ENCODE results near the gene WDR49.
A peak's percentile ranks its signal among the peaks of the same experiment; 100 is the strongest.
"Not testable (repeated sequence)": the region's sequence is repeated elsewhere in the genome, so short reads cannot be mapped to it uniquely, and the experiment has no call there.

WDR49 gene

DNA sequence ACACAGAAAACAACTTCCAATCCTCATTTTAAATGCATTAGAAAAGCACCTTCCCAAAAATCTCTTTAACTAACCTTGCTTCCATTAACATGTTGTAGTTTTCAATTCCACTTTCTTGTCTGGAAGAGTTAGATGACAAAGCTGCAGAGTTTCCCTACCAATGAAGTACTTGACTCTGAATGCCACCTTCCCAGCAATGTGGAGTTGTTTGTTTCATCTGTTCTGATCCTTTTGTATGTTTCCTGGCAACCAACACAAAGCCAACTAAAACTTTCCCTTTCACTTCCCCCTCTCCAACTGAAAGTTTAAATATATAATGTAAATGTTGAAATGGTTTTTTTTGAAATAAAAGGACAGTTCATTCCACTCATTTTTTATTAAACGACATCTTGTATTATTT, at the start of gene WDR49:
Gene WDR49, minus strand, starts transcription at position 183 of the 400 bp plus-strand sequence. CDS start 517 bp downstream, outside the sequence.
- DNase-seq, result peak in 1 of 2 experiments; percentile 9

- no peak for DNase-seq
Measured at GRCh38 chr3:167700926-167701325, 47.2 kb upstream of the WDR49 start.

- DNase-seq, result no peak
Measured at GRCh38 chr3:167700046-167700445, 46.3 kb upstream of the WDR49 start.

- DNase-seq, result no peak
Measured at GRCh38 chr3:167694121-167694520, 40.4 kb upstream of the WDR49 start.

DNA sequence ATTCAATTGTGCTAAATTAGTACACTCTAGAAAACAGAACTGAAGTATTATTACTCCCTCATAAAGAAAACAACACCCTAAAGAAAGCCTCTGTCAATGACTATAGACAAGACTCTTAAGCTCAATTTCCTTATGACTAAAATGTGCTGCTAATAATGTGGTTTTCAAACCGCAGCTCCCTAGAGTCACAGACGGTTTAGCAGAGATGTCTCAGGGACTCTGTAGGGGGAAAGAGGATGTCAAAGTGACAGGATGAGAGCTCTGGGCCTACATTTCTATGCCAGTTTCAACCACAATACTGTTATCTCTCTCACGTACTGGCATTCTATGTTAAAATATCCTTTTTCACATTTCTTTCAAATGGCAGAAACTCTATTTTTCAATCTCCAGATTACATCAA, 37.6 kb upstream of the WDR49 start:
- no peak for DNase-seq

GRCh38 chr3:167684388-167684993, 30.7 kb upstream of the WDR49 start:
- DNase-seq, result peak; percentile 79 to 81

DNA sequence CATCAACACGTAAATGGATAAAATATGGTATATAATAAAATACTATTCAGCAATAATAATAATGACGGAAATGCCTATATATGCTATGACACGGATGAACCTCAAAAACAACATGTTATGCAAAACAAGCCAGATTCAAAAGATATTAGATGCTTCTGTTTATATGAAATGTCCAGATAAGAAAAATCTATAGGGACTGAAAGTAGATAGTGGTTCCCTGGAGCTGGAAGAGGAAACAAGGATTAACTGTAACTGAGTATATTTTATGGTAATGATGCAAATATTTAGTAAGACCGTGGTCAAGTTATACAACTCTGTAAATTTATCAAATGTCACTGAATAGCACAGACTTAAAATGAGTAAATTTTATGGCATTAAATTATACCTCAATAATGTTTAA, 25.8 kb upstream of the WDR49 start:
- no peak for DNase-seq

DNA sequence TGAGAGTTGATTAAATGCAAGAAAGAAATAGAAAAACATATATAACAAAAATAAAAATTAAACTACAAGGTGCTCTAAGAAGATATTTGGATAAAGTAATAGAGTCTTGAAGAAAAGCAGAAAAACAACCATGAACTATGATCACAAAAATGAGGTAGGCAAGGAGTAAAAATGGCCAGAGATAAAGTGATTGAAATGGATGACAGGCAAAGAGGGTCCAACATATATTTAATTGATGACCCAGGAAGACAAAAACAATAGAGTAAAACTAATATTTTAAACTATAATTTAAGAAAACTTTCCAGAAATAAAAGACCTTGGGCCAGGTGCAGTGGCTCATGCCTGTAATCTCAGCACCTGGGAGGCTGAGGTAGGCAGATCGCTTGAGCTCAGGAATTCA, 22.1 kb upstream of the WDR49 start:
- DNase-seq, result no peak

- DNase-seq, result no peak
Measured at GRCh38 chr3:167673221-167673620, 19.5 kb upstream of the WDR49 start.

- DNase-seq, result no peak
Measured at GRCh38 chr3:167671878-167672427, 18.2 kb upstream of the WDR49 start.

DNA sequence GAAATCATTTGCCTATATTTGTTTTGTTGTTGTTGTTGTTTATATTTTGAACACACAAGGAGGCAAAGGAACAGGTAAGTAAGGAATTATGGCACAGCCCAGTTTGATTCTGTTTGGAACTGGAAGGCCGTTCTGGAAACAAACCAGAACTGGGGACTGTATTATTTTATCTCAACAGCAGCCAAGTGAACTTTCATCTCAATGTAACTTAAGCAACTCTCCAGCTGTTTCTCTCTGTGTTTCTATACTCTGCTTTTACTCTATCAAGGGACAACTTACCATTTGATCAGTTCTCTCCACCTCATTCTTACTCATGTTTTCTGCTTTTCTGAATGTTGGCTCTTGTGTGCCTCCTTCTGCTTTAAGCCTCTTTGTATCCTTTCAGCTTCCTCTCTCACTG, 16.0 kb upstream of the WDR49 start:
- no peak for DNase-seq

DNA sequence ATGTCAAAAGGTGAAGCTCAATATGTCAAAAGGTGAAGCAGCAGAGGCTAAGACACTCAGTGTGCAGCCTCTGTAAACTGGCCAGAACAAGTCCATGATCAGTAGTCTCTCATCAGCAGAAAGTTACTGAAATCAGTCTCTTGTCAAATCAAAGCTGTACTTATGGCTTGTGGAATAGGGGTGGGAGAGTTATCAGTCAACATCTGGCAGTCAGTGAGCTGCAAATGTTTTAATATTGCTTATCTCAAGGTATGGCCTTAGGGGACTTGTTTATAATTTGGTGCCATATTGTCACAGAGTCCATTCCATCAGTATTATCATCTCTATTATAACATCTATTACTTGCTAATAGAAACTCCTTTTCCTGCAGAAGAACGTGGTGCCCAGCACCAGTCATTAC, 14.9 kb upstream of the WDR49 start:
- no peak for DNase-seq

DNA sequence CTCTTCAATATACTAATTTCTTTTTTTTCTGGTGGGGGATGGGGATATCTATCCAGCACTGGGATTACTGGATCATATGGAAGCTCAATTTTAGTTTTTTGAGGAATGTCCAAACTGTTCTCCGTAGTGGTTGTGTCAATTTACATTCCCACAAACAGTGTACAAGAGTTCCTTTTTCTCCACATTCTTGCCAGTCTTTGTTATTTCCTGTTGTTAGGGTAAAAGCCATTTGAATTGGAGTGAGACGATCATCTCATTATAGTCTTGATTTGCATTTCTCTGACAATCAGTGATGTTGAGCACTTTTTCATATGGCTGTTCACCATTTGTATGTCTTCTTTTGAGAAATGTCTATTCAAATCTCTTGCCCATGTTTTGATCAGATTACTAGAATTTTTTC, 12.8 kb upstream of the WDR49 start:
- DNase-seq, result no peak

GRCh38 chr3:167662919-167663400, 9.2 kb upstream of the WDR49 start:
- no peak for DNase-seq

- no peak for DNase-seq
Measured at GRCh38 chr3:167657684-167658225, 4.0 kb upstream of the WDR49 start.

DNA sequence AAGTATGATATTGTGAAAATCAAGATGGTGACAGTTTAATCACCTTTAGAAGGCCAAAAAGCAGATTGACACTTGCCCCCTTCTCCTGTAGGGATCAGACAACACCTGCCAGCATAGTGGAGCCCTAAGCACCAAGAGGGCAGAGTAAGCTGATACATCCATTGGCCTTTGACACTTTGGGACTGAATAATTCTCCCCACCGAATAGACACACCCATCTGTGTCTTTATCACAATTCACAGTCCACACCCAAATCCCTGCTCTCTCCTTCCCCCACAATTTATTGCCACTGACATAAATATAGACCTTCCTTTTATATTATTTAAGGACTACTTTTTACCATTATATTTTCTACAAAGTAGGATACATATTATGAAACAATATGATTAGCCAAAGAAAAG, 3.1 kb upstream of the WDR49 start:
- no peak for DNase-seq

DNA sequence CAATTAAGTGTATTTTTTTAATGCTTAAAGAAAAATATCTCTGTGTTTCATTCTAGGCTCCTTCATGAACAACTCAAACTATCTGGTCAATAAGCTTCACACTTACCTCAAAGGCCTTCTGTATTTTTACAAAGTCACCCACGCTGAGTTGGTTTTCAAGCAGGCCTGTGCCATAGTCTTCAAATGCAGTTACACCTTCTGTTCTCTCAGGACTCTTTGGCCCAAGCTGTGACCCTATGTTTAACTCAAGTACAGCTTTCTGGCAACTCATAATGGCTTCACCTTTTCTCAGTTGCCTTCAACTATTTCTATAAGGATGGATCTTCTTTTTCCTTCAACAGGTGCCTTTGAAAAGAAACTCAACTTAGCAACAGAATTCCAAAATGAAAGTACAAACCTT, 587 bp downstream of the WDR49 start:
- DNase-seq, result no peak

DNA sequence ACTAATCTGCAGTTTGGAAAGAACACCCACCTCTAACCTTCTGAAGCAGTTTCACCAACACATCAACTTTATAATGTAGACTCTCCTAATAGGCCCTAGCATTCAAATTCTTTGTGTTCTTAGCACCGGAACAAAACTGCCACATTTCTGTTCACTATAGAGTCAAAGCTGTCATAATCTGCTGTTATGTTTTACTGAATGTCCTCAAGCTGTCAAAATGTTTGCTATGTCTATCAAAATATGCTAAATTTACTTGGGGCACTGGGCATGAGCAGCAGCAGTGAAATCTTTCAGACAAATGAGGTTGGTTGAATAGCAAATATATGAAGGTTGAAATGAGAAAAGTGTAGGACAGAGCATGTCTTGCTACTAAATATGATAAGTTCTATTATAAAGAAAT, 1.9 kb downstream of the WDR49 start:
- DNase-seq, result no peak

GRCh38 chr3:167650459-167650858, 3.3 kb downstream of the WDR49 start:
- DNase-seq, result no peak

- no peak for DNase-seq
Measured at GRCh38 chr3:167649746-167650145, 4.0 kb downstream of the WDR49 start.

DNA sequence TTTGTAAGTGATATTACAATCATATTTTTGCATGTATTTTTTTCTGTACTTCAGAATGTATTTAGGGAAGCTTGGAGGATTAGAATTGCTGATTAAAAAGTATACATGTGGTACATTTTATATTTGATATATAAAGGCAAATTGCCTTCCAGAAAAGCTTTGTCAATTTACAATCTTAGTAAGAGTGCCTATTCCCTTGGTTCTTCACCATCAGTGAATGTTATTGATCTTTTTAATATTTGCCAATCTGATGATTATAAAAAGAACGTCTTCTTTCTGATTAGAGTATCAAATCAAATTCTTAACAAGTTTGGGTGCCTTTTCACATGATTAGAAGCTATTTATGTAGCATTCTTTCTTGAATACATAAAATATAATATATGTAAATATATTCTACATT, 9.1 kb downstream of the WDR49 start:
- no peak for DNase-seq

DNA sequence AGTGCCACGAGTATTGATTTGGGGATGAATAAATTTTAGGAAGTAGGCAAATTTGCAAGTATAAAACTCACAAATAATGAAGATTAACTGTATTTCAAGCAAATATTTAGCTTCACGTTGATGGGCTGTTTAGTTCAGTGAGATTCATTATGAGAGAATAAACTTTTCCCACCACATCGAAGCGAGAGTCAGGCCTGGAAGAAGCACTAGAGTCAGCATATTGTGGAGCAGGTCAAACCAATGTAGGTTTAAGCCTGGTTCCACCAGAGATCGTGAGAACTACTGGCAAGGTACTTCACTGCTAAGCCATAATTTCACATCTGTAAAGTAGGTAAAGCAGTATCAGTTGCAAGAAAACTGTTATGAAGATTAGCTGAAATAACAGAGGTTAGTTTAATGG, 22.3 kb downstream of the WDR49 start:
- DNase-seq, result no peak

- DNase-seq, result no peak
Measured at GRCh38 chr3:167626490-167626889, 27.3 kb downstream of the WDR49 start.

- no peak for DNase-seq
Measured at GRCh38 chr3:167615030-167615429, 38.7 kb downstream of the WDR49 start.

DNA sequence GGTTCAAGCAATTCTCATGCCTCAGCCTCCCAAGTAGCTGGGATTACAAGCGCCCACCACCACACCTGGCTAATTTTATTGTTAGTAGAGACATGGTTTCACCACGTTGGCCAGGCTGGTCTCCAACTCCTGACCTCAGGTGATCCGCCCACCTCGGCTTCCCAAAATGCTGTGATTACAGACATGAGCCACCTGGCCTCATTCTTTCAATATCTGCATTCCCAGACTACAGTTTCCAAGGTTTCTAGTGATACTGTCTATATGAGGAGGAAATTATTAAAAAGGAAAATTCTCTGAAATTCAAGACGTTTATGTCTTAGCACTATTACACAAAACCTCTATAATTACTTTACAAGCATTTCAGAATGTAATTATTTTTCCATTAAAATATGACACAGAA, 39.5 kb downstream of the WDR49 start:
- DNase-seq, result not testable (repeated sequence)

Measured in NCI-H2081 (cell line).